ENCODE measurements around the gene DAZAP1. TPM values are rescaled to one million over a fixed set of nuclear protein-coding genes. Genes with fewer than 3 reads are reported as not detected.

Gene DAZAP1
- total RNA-seq, 2 experiments from 2014 or later: 194 to 218 TPM

GRCh38 chr19:1453525-1454364 is 46.4 kb downstream of the DAZAP1 start:
- CTCF ChIA-PET: interaction anchor here (1.5 to 1.7 kb wide), 2 partner anchors 15 to 209 kb away, joined by 4 to 6 read pairs; no protein-coding TSS in a partner anchor
- Mint-ChIP-seq H3K4me3 (no peak overlapping the region), H3K27me3 (peaks cover 59% of the 10 kb centered on the region), H3K27ac (no peak overlapping the region), H3K9me3 (no peaks in the 10 kb centered on the region), H3K36me3 (ENCODE audit: low read depth) (no peaks in the 10 kb centered on the region), H3K4me1 (peaks cover 21% of the 10 kb centered on the region)
- POLR2A ChIA-PET: no interaction called here
- no peak for DNase-seq

- H3K36me3 Mint-ChIP-seq (ENCODE audit: low read depth): no peaks in the 10 kb centered on the region
- H3K4me1 Mint-ChIP-seq: peaks cover 17% of the 10 kb centered on the region
- CTCF ChIA-PET: interaction anchor here (1.4 to 1.7 kb wide), 3 partner anchors 9 to 210 kb away, joined by 4 to 6 read pairs (median 4); no protein-coding TSS in a partner anchor
- no peaks in the 10 kb centered on the region for H3K9me3 Mint-ChIP-seq
- no peak overlapping the region for H3K4me3 Mint-ChIP-seq
- H3K27me3 Mint-ChIP-seq: peaks cover 59% of the 10 kb centered on the region
- H3K27ac Mint-ChIP-seq: no peak overlapping the region
- POLR2A ChIA-PET: interaction anchor here (0.6 to 1.6 kb wide), 3 partner anchors 11 to 18 kb away, joined by 3 to 7 read pairs (median 5); no protein-coding TSS in a partner anchor
- DNase-seq: no peak
Measured at GRCh38 chr19:1455002-1455335, 47.6 kb downstream of the DAZAP1 start.

- no peaks in the 10 kb centered on the region for H3K36me3 Mint-ChIP-seq (ENCODE audit: low read depth)
- ChIA-PET POLR2A (interaction anchor here (0.6 to 1.6 kb wide), 4 partner anchors 10 to 18 kb away, joined by 3 to 7 read pairs (median 4); no protein-coding TSS in a partner anchor), CTCF (interaction anchor here (1.4 to 1.7 kb wide), 3 partner anchors 10 to 211 kb away, joined by 4 to 6 read pairs (median 4); no protein-coding TSS in a partner anchor)
- no peak overlapping the region for H3K4me3 Mint-ChIP-seq
- no peaks in the 10 kb centered on the region for H3K9me3 Mint-ChIP-seq
- peaks cover 55% of the 10 kb centered on the region for H3K27me3 Mint-ChIP-seq
- peaks cover 14% of the 10 kb centered on the region for H3K4me1 Mint-ChIP-seq
- H3K27ac Mint-ChIP-seq: no peak overlapping the region
- DNase-seq: peak; percentile 72
Measured at GRCh38 chr19:1455336-1456120, 48.1 kb downstream of the DAZAP1 start.

GRCh38 chr19:1456121-1456900 is 48.9 kb downstream of the DAZAP1 start:
- Mint-ChIP-seq H3K27me3 (peaks cover 47% of the 10 kb centered on the region), H3K4me3 (no peak overlapping the region), H3K27ac (no peak overlapping the region), H3K4me1 (peaks cover 12% of the 10 kb centered on the region), H3K36me3 (ENCODE audit: low read depth) (no peaks in the 10 kb centered on the region), H3K9me3 (no peaks in the 10 kb centered on the region)
- DNase-seq: no peak
- CTCF ChIA-PET: interaction anchor here (1.4 kb wide), 1 partner anchor 11 kb away, joined by 4 read pairs; no protein-coding TSS in a partner anchor
- POLR2A ChIA-PET: interaction anchor here (1.2 to 1.6 kb wide), 3 partner anchors 10 to 15 kb away, joined by 4 to 7 read pairs (median 5); no protein-coding TSS in a partner anchor

- Mint-ChIP-seq H3K36me3 (ENCODE audit: low read depth) (no peaks in the 10 kb centered on the region), H3K9me3 (no peaks in the 10 kb centered on the region), H3K4me3 (no peak overlapping the region), H3K4me1 (peaks cover 12% of the 10 kb centered on the region), H3K27ac (no peak overlapping the region), H3K27me3 (peaks cover 41% of the 10 kb centered on the region)
- POLR2A ChIA-PET: interaction anchor here (1.0 to 1.6 kb wide), 2 partner anchors 10 to 12 kb away, joined by 3 read pairs; no protein-coding TSS in a partner anchor
- CTCF ChIA-PET: interaction anchor here (0.9 kb wide), 1 partner anchor 13 kb away, joined by 3 read pairs; no protein-coding TSS in a partner anchor
- DNase-seq: no peak
Measured at GRCh38 chr19:1457031-1457739, 49.8 kb downstream of the DAZAP1 start.

GRCh38 chr19:1457892-1458291 is 50.5 kb downstream of the DAZAP1 start:
- no peak for DNase-seq
- H3K27ac Mint-ChIP-seq: no peak overlapping the region
- H3K4me3 Mint-ChIP-seq: no peak overlapping the region
- peaks cover 12% of the 10 kb centered on the region for H3K4me1 Mint-ChIP-seq
- H3K36me3 Mint-ChIP-seq (ENCODE audit: low read depth): no peaks in the 10 kb centered on the region
- ChIA-PET CTCF (interaction anchor here (0.9 to 1.2 kb wide), 2 partner anchors 12 to 14 kb away, joined by 3 to 4 read pairs; no protein-coding TSS in a partner anchor), POLR2A (interaction anchor here (1.0 to 1.6 kb wide), 2 partner anchors 10 to 11 kb away, joined by 3 read pairs; no protein-coding TSS in a partner anchor)
- peaks cover 39% of the 10 kb centered on the region for H3K27me3 Mint-ChIP-seq
- no peaks in the 10 kb centered on the region for H3K9me3 Mint-ChIP-seq

- no peak overlapping the region for H3K4me3 Mint-ChIP-seq
- no peaks in the 10 kb centered on the region for H3K9me3 Mint-ChIP-seq
- no peak overlapping the region for H3K27ac Mint-ChIP-seq
- DNase-seq: no peak
- ChIA-PET POLR2A (no interaction called here), CTCF (no interaction called here)
- H3K27me3 Mint-ChIP-seq: peaks cover 31% of the 10 kb centered on the region
- peaks cover 10% of the 10 kb centered on the region for H3K4me1 Mint-ChIP-seq
- no peaks in the 10 kb centered on the region for H3K36me3 Mint-ChIP-seq (ENCODE audit: low read depth)
Measured at GRCh38 chr19:1459479-1459878, 52.1 kb downstream of the DAZAP1 start.

- Mint-ChIP-seq H3K27ac (no peak overlapping the region), H3K4me3 (no peak overlapping the region), H3K4me1 (peaks cover 6% of the 10 kb centered on the region), H3K9me3 (no peaks in the 10 kb centered on the region), H3K36me3 (ENCODE audit: low read depth) (no peaks in the 10 kb centered on the region), H3K27me3 (peaks cover 27% of the 10 kb centered on the region)
- DNase-seq: no peak
- CTCF ChIA-PET: no interaction called here
- POLR2A ChIA-PET: no interaction called here
Measured at GRCh38 chr19:1460033-1460995, 52.9 kb downstream of the DAZAP1 start.

GRCh38 chr19:1461862-1462261 is 54.5 kb downstream of the DAZAP1 start:
- CTCF ChIA-PET: no interaction called here
- POLR2A ChIA-PET: interaction anchor here (1.7 kb wide), 1 partner anchor 9 kb away, joined by 3 read pairs; no protein-coding TSS in a partner anchor
- H3K27ac Mint-ChIP-seq: no peak overlapping the region
- DNase-seq: no peak
- H3K4me1 Mint-ChIP-seq: no peaks in the 10 kb centered on the region
- no peaks in the 10 kb centered on the region for H3K9me3 Mint-ChIP-seq
- peaks cover 23% of the 10 kb centered on the region for H3K27me3 Mint-ChIP-seq
- no peaks in the 10 kb centered on the region for H3K36me3 Mint-ChIP-seq (ENCODE audit: low read depth)
- no peak overlapping the region for H3K4me3 Mint-ChIP-seq

- Mint-ChIP-seq H3K4me1 (peaks cover 3% of the 10 kb centered on the region), H3K27me3 (peaks cover 9% of the 10 kb centered on the region), H3K36me3 (ENCODE audit: low read depth) (no peaks in the 10 kb centered on the region), H3K9me3 (no peaks in the 10 kb centered on the region), H3K27ac (no peak overlapping the region), H3K4me3 (no peak overlapping the region)
- DNase-seq: peak; percentile 40
- CTCF ChIA-PET: interaction anchor here (1.0 to 1.7 kb wide), 3 partner anchors 9 to 29 kb away, joined by 3 to 7 read pairs (median 3); no protein-coding TSS in a partner anchor
- POLR2A ChIA-PET: interaction anchor here (2.1 kb wide), 1 partner anchor 10 kb away, joined by 7 read pairs; no protein-coding TSS in a partner anchor
Measured at GRCh38 chr19:1465191-1466016, 58.0 kb downstream of the DAZAP1 start.

All from activated CD4-positive, alpha-beta memory T cell treated with anti-CD3 and anti-CD28 coated beads, Interleukin-2, amount 10 ng/mL, durations not matched to agents 7 days and 5 days (primary cell).